ENCODE measurements around the gene ARHGAP45.

Gene ARHGAP45

GRCh38 chr19:1067341-1067957 lies 482 bp downstream of the ARHGAP45 start:
- DNase-seq (ENCODE audit: extremely low spot score, insufficient read length, low read depth) (no peak), FAIRE-seq (no peak)

- DNase-seq (ENCODE audit: extremely low spot score, insufficient read length, low read depth) (no peak), FAIRE-seq (peak; percentile 88)
These were observed 1.3 kb downstream of the ARHGAP45 start for GRCh38 chr19:1068009-1069001.

- DNase-seq (ENCODE audit: extremely low spot score, insufficient read length, low read depth) (no peak), FAIRE-seq (peak; percentile 88)
These were observed 2.2 kb downstream of the ARHGAP45 start for GRCh38 chr19:1069009-1069779.

- no peak for FAIRE-seq
- DNase-seq (ENCODE audit: extremely low spot score, insufficient read length, low read depth) = no peak
These were observed 3.6 kb downstream of the ARHGAP45 start for GRCh38 chr19:1070576-1070930.

- FAIRE-seq (no peak), DNase-seq (ENCODE audit: extremely low spot score, insufficient read length, low read depth) (no peak)
These were observed 4.2 kb downstream of the ARHGAP45 start for GRCh38 chr19:1070931-1071791.

- no peak for DNase-seq (ENCODE audit: extremely low spot score, insufficient read length, low read depth)
- no peak for FAIRE-seq
These were observed 5.5 kb downstream of the ARHGAP45 start for GRCh38 chr19:1072371-1073015.

- DNase-seq (ENCODE audit: extremely low spot score, insufficient read length, low read depth) (no peak), FAIRE-seq (no peak)
These were observed 6.3 kb downstream of the ARHGAP45 start for GRCh38 chr19:1073063-1073955.

- FAIRE-seq (no peak), DNase-seq (ENCODE audit: extremely low spot score, insufficient read length, low read depth) (no peak)
These were observed 7.1 kb downstream of the ARHGAP45 start for GRCh38 chr19:1073956-1074517.

- peak; percentile 65 for FAIRE-seq
- peak; percentile 86 for DNase-seq (ENCODE audit: extremely low spot score, insufficient read length, low read depth)
These were observed 7.7 kb downstream of the ARHGAP45 start for GRCh38 chr19:1074544-1075283.

GRCh38 chr19:1076046-1076386 lies 9.0 kb downstream of the ARHGAP45 start:
- DNase-seq (ENCODE audit: extremely low spot score, insufficient read length, low read depth) (no peak), FAIRE-seq (no peak)

GRCh38 chr19:1076951-1077350 lies 10.0 kb downstream of the ARHGAP45 start:
- FAIRE-seq (peak; percentile 98), DNase-seq (ENCODE audit: extremely low spot score, insufficient read length, low read depth) (peak; percentile 80)

- no peak for DNase-seq (ENCODE audit: extremely low spot score, insufficient read length, low read depth)
- FAIRE-seq = no peak
These were observed 12.7 kb downstream of the ARHGAP45 start for GRCh38 chr19:1079566-1080111.

- FAIRE-seq = no peak
These were observed 13.6 kb downstream of the ARHGAP45 start for GRCh38 chr19:1080360-1081161.

GRCh38 chr19:1081301-1082164 lies 14.6 kb downstream of the ARHGAP45 start:
- FAIRE-seq (no peak), DNase-seq (ENCODE audit: extremely low spot score, insufficient read length, low read depth) (no peak)

More at GRCh38 chr19:1080360-1081161, 13.6 kb downstream of the ARHGAP45 start:
- DNase-seq (ENCODE audit: extremely low spot score, insufficient read length, low read depth) = no peak

GRCh38 chr19:1082165-1082927 lies 15.4 kb downstream of the ARHGAP45 start:
- FAIRE-seq = peak; percentile 52
- no peak for DNase-seq (ENCODE audit: extremely low spot score, insufficient read length, low read depth)
